GM23338 (cell line): Measurements from ENCODE around the gene DOCK7. TPM values are rescaled to one million over a fixed set of nuclear protein-coding genes. Genes with fewer than 3 reads are reported as not detected.

ENCODE experiments used
- ATAC-seq: fragments of 200-7000 bp; cut with Tn5 transposase; 3 replicates; pipeline ENCODE4 v1.9.1; 2020
- DNase-seq: peaks from one replicate; pipeline ENCODE4 v3.0.0-alpha.2; 2015; ENCODE audit warnings: low spot score
- H2AFZ ChIP-seq: fragments of 200-600 bp; sonication (generic); 2 replicates; pipeline ENCODE4 v1.8.0; 2016; ENCODE audit warnings: antibody characterized with exemption, mild to moderate bottlenecking, moderate library complexity
- H3F3A ChIP-seq: fragments of 200-600 bp; sonication (generic); replicated peaks from 2 replicates; pipeline ENCODE4 v1.8.0; 2017; ENCODE audit warnings: antibody characterized with exemption, mixed run types, low read depth
- H3K27ac ChIP-seq: fragments of 200-600 bp; sonication (generic); 2 replicates; pipeline ENCODE4 v1.6.1; 2016; ENCODE audit warnings: low read depth
- H3K27me3 ChIP-seq: fragments of 200-600 bp; sonication (generic); 2 replicates; pipeline ENCODE4 v1.8.0; 2016; ENCODE audit warnings: mild to moderate bottlenecking, mixed run types, moderate library complexity; ENCODE audit not compliant: insufficient read depth
- H3K36me3 ChIP-seq: fragments of 200-600 bp; sonication (generic); 2 replicates; pipeline ENCODE4 v1.8.0; 2016; ENCODE audit warnings: mild to moderate bottlenecking; ENCODE audit not compliant: insufficient read depth
- H3K4me1 ChIP-seq: fragments of 200-600 bp; sonication (generic); 2 replicates; pipeline ENCODE4 v1.8.0; 2016; ENCODE audit warnings: mild to moderate bottlenecking, moderate library complexity; ENCODE audit not compliant: insufficient read depth
- H3K4me2 ChIP-seq: fragments of 200-600 bp; sonication (generic); 2 replicates; pipeline ENCODE4 v1.7.1; 2017; ENCODE audit warnings: mixed run types
- H3K4me3 ChIP-seq: fragments of 200-600 bp; sonication (generic); 2 replicates; pipeline ENCODE4 v1.6.1; 2016; ENCODE audit warnings: mixed run types
- H3K79me2 ChIP-seq: fragments of 200-600 bp; sonication (generic); replicated peaks from 2 replicates; pipeline ENCODE4 v1.8.0; 2017; ENCODE audit warnings: mild to moderate bottlenecking; ENCODE audit not compliant: insufficient read depth
- H3K9me2 ChIP-seq: fragments of 200-600 bp; sonication (generic); 2 replicates; pipeline ENCODE4 v1.8.0; 2017; ENCODE audit not compliant: insufficient read depth
- H4K20me1 ChIP-seq: fragments of 200-600 bp; sonication (generic); replicated peaks from 2 replicates; pipeline ENCODE4 v1.8.0; 2017; ENCODE audit warnings: mild to moderate bottlenecking; ENCODE audit not compliant: insufficient read depth
- H3K27ac Mint-ChIP-seq: 2 replicates; pipeline ENCODE4 v1.8.0; 2020; ENCODE audit warnings: inconsistent platforms, mild to moderate bottlenecking, moderate library complexity, mixed read lengths
- H3K27me3 Mint-ChIP-seq: 3 replicates; pipeline ENCODE4 v1.8.0; 2022; ENCODE audit warnings: low read depth, mild to moderate bottlenecking, moderate library complexity, mixed read lengths, inconsistent platforms; ENCODE audit not compliant: insufficient read depth, poor library complexity
- H3K36me3 Mint-ChIP-seq: 3 replicates; pipeline ENCODE4 v1.8.0; 2021; ENCODE audit warnings: low read depth, mild to moderate bottlenecking, inconsistent platforms, moderate library complexity, mixed read lengths
- H3K4me1 Mint-ChIP-seq: 3 replicates; pipeline ENCODE4 v1.8.0; 2020; ENCODE audit warnings: mild to moderate bottlenecking, inconsistent platforms, mixed read lengths
- H3K4me3 Mint-ChIP-seq: 3 replicates; pipeline ENCODE4 v1.8.0; 2021; ENCODE audit warnings: moderate library complexity, mild to moderate bottlenecking, inconsistent platforms, mixed read lengths
- H3K9me3 Mint-ChIP-seq: 3 replicates; pipeline ENCODE4 v1.8.0; 2020; ENCODE audit warnings: moderate library complexity, mild to moderate bottlenecking, inconsistent platforms, mixed read lengths
- CREB1 ChIP-seq: fragments of 250-450 bp; sonication (Bioruptor Pico); IDR thresholded peaks from 2 replicates; pipeline ENCODE4 v1.5.0; 2020; ENCODE audit warnings: low read depth, mild to moderate bottlenecking, moderate library complexity
- CTCF ChIP-seq, 2 experiments: fragments of 200-600 bp in 1 of 2; sonication (generic) in 1 of 2; conservative IDR thresholded peaks; 2 replicates each; pipeline versions ENCODE4 v1.5.1 to v1.6.1; 2016 to 2017; ENCODE audit warnings: antibody characterized with exemption in 2 of 2, low read depth in 2 of 2, mild to moderate bottlenecking in 2 of 2, moderate library complexity in 1 of 2
- ETS1 ChIP-seq: IDR thresholded peaks from 2 replicates; pipeline ENCODE4 v1.6.1; 2016; ENCODE audit warnings: antibody characterized with exemption
- EZH2phosphoT487 ChIP-seq: fragments of 200-600 bp; sonication (generic); IDR thresholded peaks from one replicate; pipeline ENCODE4 v1.8.1; 2018; ENCODE audit warnings: antibody characterized with exemption; ENCODE audit not compliant: unreplicated experiment
- JUNB ChIP-seq: IDR thresholded peaks from one replicate; pipeline ENCODE4 v1.6.1; 2016; ENCODE audit warnings: antibody characterized with exemption; ENCODE audit not compliant: unreplicated experiment
- NANOG ChIP-seq: IDR thresholded peaks from 2 replicates; pipeline ENCODE4 v1.6.1; 2016; ENCODE audit warnings: antibody characterized with exemption, borderline replicate concordance
- ZNF114 ChIP-seq: fragments of 250-450 bp; sonication (Bioruptor Pico); IDR thresholded peaks from 2 replicates; pipeline ENCODE4 v1.5.0; 2020; ENCODE audit warnings: mild to moderate bottlenecking, moderate library complexity
- polyA plus RNA-seq: library from polyadenylated mRNA; unstranded; fragments of >200 nt; fragmentation: Nextera tagmentation; extraction: Ambion mirVana; gene quantifications from 2 replicates; pipeline ENCODE4 v1.2.1, GENCODE V29; 2016
- total RNA-seq: library from RNA; depleted of rRNA; stranded (reverse); fragments of >200 nt; shearing (Covaris generic); gene quantifications from 2 replicates; pipeline ENCODE4 v1.2.3, GENCODE V29; 2014
- TF ChIP-seq, protein P1 (sequence below): IDR thresholded peaks from one replicate; pipeline ENCODE4 v1.6.1; 2018; ENCODE audit warnings: antibody characterized with exemption; ENCODE audit not compliant: unreplicated experiment

DOCK7 gene
- total and polyA plus RNA-seq, 2 experiments from 2014 or later = 20.5 to 37.3 TPM

- H3K27ac Mint-ChIP-seq = no peak overlapping the region
- peaks cover 9% of the 10 kb centered on the region for H3K4me1 ChIP-seq
- H3K4me1 Mint-ChIP-seq = peaks cover 13% of the 10 kb centered on the region
- H3K9me3 Mint-ChIP-seq = 0 out of 3 replicates have a peak, but pooled peaks cover 2% of the 10 kb centered on the region
- H3K79me2 ChIP-seq = no peaks in the 10 kb centered on the region
- ATAC-seq = peak; percentile 100
- peak; percentile 86 for DNase-seq
- H3K4me3 ChIP-seq = no peak overlapping the region
- no peaks in the 10 kb centered on the region for H3K36me3 ChIP-seq
- no peaks in the 10 kb centered on the region for H3K9me2 ChIP-seq
- H3F3A ChIP-seq = no peaks in the 10 kb centered on the region
- H4K20me1 ChIP-seq = no peaks in the 10 kb centered on the region
- H3K36me3 Mint-ChIP-seq = peaks cover 13% of the 10 kb centered on the region; the same call in 2 of the 3 replicates
- no peak overlapping the region for H2AFZ ChIP-seq
- TF ChIP-seq ZNF114 (CRISPR knock-in tag) (no peak), CTCF (conservative IDR thresholded peaks at IDR 0.05; ENCODE audit: low read depth in 2 of 2) (peak; percentile 78 to 96)
- no peaks in the 10 kb centered on the region for H3K27me3 Mint-ChIP-seq
- no peaks in the 10 kb centered on the region for H3K27me3 ChIP-seq
- no peak overlapping the region for H3K4me2 ChIP-seq
- H3K27ac ChIP-seq = no peak overlapping the region
- no peak overlapping the region for H3K4me3 Mint-ChIP-seq
Measured at GRCh38 chr1:62530516-62531154, 157.6 kb downstream of the DOCK7 start.

DNA sequence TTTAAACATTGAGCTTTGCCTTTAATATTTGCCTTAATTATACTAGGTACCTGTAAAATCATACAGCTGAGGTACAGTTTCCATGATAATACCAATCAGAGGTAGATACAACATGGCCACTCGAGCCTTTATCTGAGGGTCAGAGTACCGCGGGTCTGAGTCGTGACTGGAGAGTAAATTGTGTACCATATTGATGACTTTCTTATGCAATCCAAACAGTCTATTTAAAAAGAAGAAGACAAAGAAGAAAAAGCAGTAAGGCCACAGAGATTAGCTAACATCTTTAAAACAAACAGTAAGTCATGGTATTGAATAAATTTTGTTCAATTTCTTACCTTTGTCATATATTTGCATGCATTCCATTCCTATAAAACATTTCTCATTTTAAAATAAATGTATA, 159.0 kb downstream of the DOCK7 start:
- H2AFZ ChIP-seq = no peak overlapping the region
- H3F3A ChIP-seq = no peaks in the 10 kb centered on the region
- Mint-ChIP-seq H3K4me1 (peaks cover 13% of the 10 kb centered on the region), H3K27ac (0 out of 2 replicates have a peak overlapping the region, but pooled peaks have one; percentile 1), H3K9me3 (0 out of 3 replicates have a peak, but pooled peaks cover 2% of the 10 kb centered on the region), H3K36me3 (peaks cover 13% of the 10 kb centered on the region; the same call in 2 of the 3 replicates), H3K4me3 (no peak overlapping the region), H3K27me3 (no peaks in the 10 kb centered on the region)
- no peaks in the 10 kb centered on the region for H3K27me3 ChIP-seq
- no peaks in the 10 kb centered on the region for H3K9me2 ChIP-seq
- no peaks in the 10 kb centered on the region for H4K20me1 ChIP-seq
- no peak overlapping the region for H3K4me3 ChIP-seq
- H3K79me2 ChIP-seq = no peaks in the 10 kb centered on the region
- H3K4me2 ChIP-seq = no peak overlapping the region
- DNase-seq (no peak), ATAC-seq (no peak)
- peaks cover 9% of the 10 kb centered on the region for H3K4me1 ChIP-seq
- H3K36me3 ChIP-seq = no peaks in the 10 kb centered on the region
- H3K27ac ChIP-seq = no peak overlapping the region
- TF ChIP-seq NANOG (no peak), ZNF114 (CRISPR knock-in tag) (no peak), JUNB (no peak), EZH2phosphoT487 (no peak), CREB1 (no peak), ETS1 (no peak)
- TF ChIP-seq, protein P1, sequence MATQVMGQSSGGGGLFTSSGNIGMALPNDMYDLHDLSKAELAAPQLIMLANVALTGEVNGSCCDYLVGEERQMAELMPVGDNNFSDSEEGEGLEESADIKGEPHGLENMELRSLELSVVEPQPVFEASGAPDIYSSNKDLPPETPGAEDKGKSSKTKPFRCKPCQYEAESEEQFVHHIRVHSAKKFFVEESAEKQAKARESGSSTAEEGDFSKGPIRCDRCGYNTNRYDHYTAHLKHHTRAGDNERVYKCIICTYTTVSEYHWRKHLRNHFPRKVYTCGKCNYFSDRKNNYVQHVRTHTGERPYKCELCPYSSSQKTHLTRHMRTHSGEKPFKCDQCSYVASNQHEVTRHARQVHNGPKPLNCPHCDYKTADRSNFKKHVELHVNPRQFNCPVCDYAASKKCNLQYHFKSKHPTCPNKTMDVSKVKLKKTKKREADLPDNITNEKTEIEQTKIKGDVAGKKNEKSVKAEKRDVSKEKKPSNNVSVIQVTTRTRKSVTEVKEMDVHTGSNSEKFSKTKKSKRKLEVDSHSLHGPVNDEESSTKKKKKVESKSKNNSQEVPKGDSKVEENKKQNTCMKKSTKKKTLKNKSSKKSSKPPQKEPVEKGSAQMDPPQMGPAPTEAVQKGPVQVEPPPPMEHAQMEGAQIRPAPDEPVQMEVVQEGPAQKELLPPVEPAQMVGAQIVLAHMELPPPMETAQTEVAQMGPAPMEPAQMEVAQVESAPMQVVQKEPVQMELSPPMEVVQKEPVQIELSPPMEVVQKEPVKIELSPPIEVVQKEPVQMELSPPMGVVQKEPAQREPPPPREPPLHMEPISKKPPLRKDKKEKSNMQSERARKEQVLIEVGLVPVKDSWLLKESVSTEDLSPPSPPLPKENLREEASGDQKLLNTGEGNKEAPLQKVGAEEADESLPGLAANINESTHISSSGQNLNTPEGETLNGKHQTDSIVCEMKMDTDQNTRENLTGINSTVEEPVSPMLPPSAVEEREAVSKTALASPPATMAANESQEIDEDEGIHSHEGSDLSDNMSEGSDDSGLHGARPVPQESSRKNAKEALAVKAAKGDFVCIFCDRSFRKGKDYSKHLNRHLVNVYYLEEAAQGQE = no peak
